Fibroblast of villous mesenchyme (primary cell): ENCODE results near the gene SGMS1. TPM values are rescaled to one million over a fixed set of nuclear protein-coding genes. Genes with fewer than 3 reads are reported as not detected.

Experiments used
- DNase-seq: peaks from one replicate; pipeline ENCODE4 v3.0.0-alpha.2; 2010; ENCODE audit warnings: low read depth
- H3K4me3 ChIP-seq: 2 replicates; pipeline ENCODE4 v1.5.1; 2011; ENCODE audit warnings: low read depth, mild to moderate bottlenecking, low read length
- CTCF ChIP-seq: IDR thresholded peaks from 2 replicates; pipeline ENCODE4 v1.5.1; 2012; ENCODE audit warnings: low read depth, mild to moderate bottlenecking, low read length; ENCODE audit not compliant: insufficient read depth
- total RNA-seq: library from RNA; depleted of rRNA; stranded (reverse); fragments of >200 nt; gene quantifications from 2 replicates; pipeline ENCODE4 v1.2.3, GENCODE V29; 2012

SGMS1 gene
- total RNA-seq, 1 donor = 57.9 TPM

GRCh38 chr10:50645236-50645635, 21.5 kb upstream of the SGMS1 start:
- no peak overlapping the region for H3K4me3 ChIP-seq
- no peak for DNase-seq
- TF ChIP-seq CTCF = no peak

GRCh38 chr10:50641626-50642025, 17.9 kb upstream of the SGMS1 start:
- TF ChIP-seq CTCF = no peak
- no peak for DNase-seq

GRCh38 chr10:50640238-50640637, 16.5 kb upstream of the SGMS1 start:
- TF ChIP-seq CTCF = no peak
- no peak overlapping the region for H3K4me3 ChIP-seq
- no peak for DNase-seq

More at GRCh38 chr10:50641626-50642025, 17.9 kb upstream of the SGMS1 start:
- H3K4me3 ChIP-seq = no peak overlapping the region

- H3K4me3 ChIP-seq = no peak overlapping the region
- no peak for TF ChIP-seq CTCF
- no peak for DNase-seq
These were observed 13.1 kb upstream of the SGMS1 start for GRCh38 chr10:50636618-50637579.

- no peak overlapping the region for H3K4me3 ChIP-seq
- TF ChIP-seq CTCF = no peak
- DNase-seq = no peak
These were observed 11.5 kb upstream of the SGMS1 start for GRCh38 chr10:50635286-50635685.

- H3K4me3 ChIP-seq = no peak overlapping the region
- DNase-seq = no peak
- TF ChIP-seq CTCF = no peak
These were observed 10.7 kb upstream of the SGMS1 start for GRCh38 chr10:50634479-50634878.
